Measurements from ENCODE around the gene BTBD6. TPM values are rescaled to one million over a fixed set of nuclear protein-coding genes. Genes with fewer than 3 reads are reported as not detected.

BTBD6 gene
- total and polyA plus RNA-seq, 9 donors, result 16.6 to 40.1 (median 34.4) TPM

GRCh38 chr14:105240811-105241576, 7.3 kb upstream of the BTBD6 start:
- no peaks in the 10 kb centered on the region for H3K36me3 ChIP-seq
- intact Hi-C loops (cut with DNase I), result no loop called here
- no peaks in the 10 kb centered on the region for H3K4me1 ChIP-seq (ENCODE audit: insufficient read depth)
- H3K4me3 ChIP-seq, result no peak overlapping the region
- no peaks in the 10 kb centered on the region for H3K27me3 ChIP-seq
- DNase-seq, result no peak
- no peaks in the 10 kb centered on the region for H3K9me3 ChIP-seq
- TF ChIP-seq POLR2A (IDR thresholded peaks at IDR 0.05) (no peak), EP300 (IDR thresholded peaks at IDR 0.05) (no peak)
- WGBS, 3 donors, result 90 to 97% (median 92%) methylated on average over 23 to 27 of the region's 31 CpGs
- H3K27ac ChIP-seq, result no peak overlapping the region

DNA sequence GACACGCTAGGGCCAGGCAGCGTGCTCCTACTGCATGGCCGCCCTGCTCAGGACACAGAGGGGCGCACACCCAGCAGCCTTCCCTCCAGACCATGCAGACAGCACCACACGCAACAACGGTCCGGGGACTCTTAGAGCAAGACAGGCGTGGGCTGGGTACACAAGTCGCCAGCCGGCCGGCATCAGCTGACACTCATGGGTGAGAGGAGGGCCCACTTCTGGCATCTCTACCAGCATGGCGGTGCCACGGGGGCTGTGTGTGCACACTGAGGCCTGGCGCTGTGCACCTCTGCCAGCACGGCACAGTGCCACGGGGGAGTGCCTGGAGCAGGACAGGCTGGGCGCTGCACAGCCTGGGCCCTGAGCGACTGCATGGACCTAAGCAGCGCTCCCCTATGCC, 6.7 kb upstream of the BTBD6 start:
- Histone ChIP-seq H3K36me3 (no peaks in the 10 kb centered on the region), H3K27me3 (no peaks in the 10 kb centered on the region), H3K4me1 (ENCODE audit: insufficient read depth) (no peaks in the 10 kb centered on the region), H3K27ac (no peak overlapping the region), H3K9me3 (no peaks in the 10 kb centered on the region), H3K4me3 (no peak overlapping the region)
- no peak for TF ChIP-seq POLR2A (IDR thresholded peaks at IDR 0.05)
- TF ChIP-seq EP300 (IDR thresholded peaks at IDR 0.05), result no peak
- no peak for TF ChIP-seq CTCF (IDR thresholded peaks at IDR 0.05)
- WGBS, 3 donors, result 84 to 97% (median 94%) methylated on average over 14 to 19 of the region's 19 CpGs
- intact Hi-C loops (cut with DNase I), result no loop called here
- DNase-seq, result no peak

DNA sequence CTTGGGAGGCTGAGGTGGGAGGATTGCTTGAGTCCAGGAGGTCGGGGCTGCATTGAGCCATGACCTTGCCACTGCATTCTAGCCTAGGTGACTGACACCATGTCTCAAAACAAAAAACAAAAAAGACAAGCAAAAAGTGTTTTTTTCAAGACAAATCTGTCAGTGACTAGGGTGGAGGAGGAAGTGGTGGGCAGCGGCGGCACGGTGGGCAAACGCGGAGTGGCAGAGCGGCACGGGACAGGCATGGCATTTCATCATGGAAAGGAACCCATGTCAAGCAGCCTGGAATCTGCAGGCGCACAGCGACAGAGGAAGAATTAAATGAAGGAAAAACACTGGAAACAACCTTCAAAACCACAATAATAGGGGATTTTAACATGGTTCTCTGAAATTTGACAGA, 4.0 kb upstream of the BTBD6 start:
- H3K27ac ChIP-seq, result no peak overlapping the region
- intact Hi-C loops (cut with DNase I), result no loop called here
- peaks cover 8% of the 10 kb centered on the region for H3K4me1 ChIP-seq (ENCODE audit: insufficient read depth)
- WGBS, 3 donors, result 87 to 95% (median 93%) methylated on average over 10 of the region's 10 CpGs
- no peak overlapping the region for H3K4me3 ChIP-seq
- TF ChIP-seq POLR2A (IDR thresholded peaks at IDR 0.05) (no peak), CTCF (IDR thresholded peaks at IDR 0.05) (no peak), EP300 (IDR thresholded peaks at IDR 0.05) (no peak)
- H3K9me3 ChIP-seq, result no peaks in the 10 kb centered on the region
- DNase-seq, result no peak
- no peaks in the 10 kb centered on the region for H3K36me3 ChIP-seq
- H3K27me3 ChIP-seq, result no peaks in the 10 kb centered on the region

GRCh38 chr14:105247026-105247425, 1.3 kb upstream of the BTBD6 start:
- Histone ChIP-seq H3K9me3 (no peaks in the 10 kb centered on the region), H3K4me1 (ENCODE audit: insufficient read depth) (peaks cover 8% of the 10 kb centered on the region), H3K27ac (no peak overlapping the region), H3K27me3 (no peaks in the 10 kb centered on the region), H3K36me3 (no peaks in the 10 kb centered on the region), H3K4me3 (no peak overlapping the region)
- TF ChIP-seq EP300 (IDR thresholded peaks at IDR 0.05) (no peak), POLR2A (IDR thresholded peaks at IDR 0.05) (no peak)
- intact Hi-C loops (cut with DNase I), result no loop called here
- no peak for DNase-seq
- 91 to 93% (median 93%) methylated on average over 16 of the region's 16 CpGs for WGBS, 3 donors

- WGBS, 3 donors, result 29 to 34% (median 31%) methylated on average over 39 to 42 of the region's 42 CpGs
- DNase-seq, result peak in 2 of 5 donors; percentile 46 to 48
- no peaks in the 10 kb centered on the region for H3K36me3 ChIP-seq
Measured at GRCh38 chr14:105247715-105248367, 492 bp upstream of the BTBD6 start.

More at GRCh38 chr14:105247715-105248367, 492 bp upstream of the BTBD6 start:
- TF ChIP-seq POLR2A (IDR thresholded peaks at IDR 0.05), result no peak
- H3K9me3 ChIP-seq, result no peaks in the 10 kb centered on the region
- peaks cover 8% of the 10 kb centered on the region for H3K4me1 ChIP-seq (ENCODE audit: insufficient read depth)
- intact Hi-C loops (cut with DNase I), result no loop called here
- peak overlapping the region in 1 of 2 donors; percentile 69 for H3K27ac ChIP-seq
- peak overlapping the region; percentile 66 for H3K4me3 ChIP-seq
- no peaks in the 10 kb centered on the region for H3K27me3 ChIP-seq

Measured in ovary (tissue), 9 donors.